CD4-positive, alpha-beta T cell (primary cell): Measurements from ENCODE around the gene ERF. TPM values are rescaled to one million over a fixed set of nuclear protein-coding genes. Genes with fewer than 3 reads are reported as not detected.

Source experiments
- ATAC-seq: fragments of 200-7000 bp; cut with Tn5 transposase; one replicate; pipeline ENCODE4 v1.10.0; 2022; ENCODE audit warnings: mild to moderate bottlenecking; ENCODE audit not compliant: poor library complexity
- CTCF ChIA-PET: fragments of 350-600 bp; sonication (Branson Sonifier 250); formaldehyde crosslinking; loops from one replicate; lab custom pipeline; 2021; ENCODE audit warnings: antibody characterized with exemption, inconsistent platforms; lab: Charles Lee
- POLR2A ChIA-PET: fragments of 350-600 bp; sonication (Branson Sonifier 250); formaldehyde crosslinking; loops from one replicate; lab custom pipeline; 2021; ENCODE audit warnings: antibody characterized with exemption, inconsistent platforms; lab: Charles Lee
- DNase-seq, 14 experiments: peaks; one replicate each; pipeline ENCODE4 v3.0.0-alpha.2; 2013 to 2020; ENCODE audit warnings: mixed read lengths in 2 of 14
- H3K27ac ChIP-seq, 2 donors: one replicate each; pipeline versions ENCODE4 v1.5.1 to v1.7.0; 2013; ENCODE audit warnings: low read length in 2 of 2, low read depth in 1 of 2, mild to moderate bottlenecking in 1 of 2
- H3K27me3 ChIP-seq, 2 experiments: 1 replicate in 1 of 2; 2 replicates in 1 of 2; pipeline versions ENCODE4 v1.6.1 to v1.7.0; 2013; ENCODE audit warnings: low read length in 2 of 2, control low read depth in 1 of 2, mild to moderate bottlenecking in 1 of 2, moderate library complexity in 1 of 2; ENCODE audit not compliant: insufficient read depth in 2 of 2, control insufficient read depth in 1 of 2
- H3K36me3 ChIP-seq: one replicate; pipeline ENCODE4 v1.6.1; 2013; ENCODE audit warnings: low read length, control low read depth; ENCODE audit not compliant: insufficient read depth
- H3K4me1 ChIP-seq: one replicate; pipeline ENCODE4 v1.6.1; 2013; ENCODE audit warnings: low read length, control low read depth; ENCODE audit not compliant: insufficient read depth
- H3K4me3 ChIP-seq: one replicate; pipeline ENCODE4 v1.5.1; 2013; ENCODE audit warnings: mild to moderate bottlenecking, low read length, moderate library complexity
- H3K9me3 ChIP-seq, 2 experiments: 1 replicate in 1 of 2; 2 replicates in 1 of 2; pipeline versions ENCODE4 v1.6.1 to v1.7.0; 2013; ENCODE audit warnings: low read length in 2 of 2, mild to moderate bottlenecking in 2 of 2, control low read depth in 1 of 2, moderate library complexity in 1 of 2; ENCODE audit not compliant: control insufficient read depth in 1 of 2, insufficient read depth in 1 of 2
- H3K27ac Mint-ChIP-seq: one replicate; pipeline ENCODE4 v1.8.0; 2020; ENCODE audit warnings: mixed read lengths
- H3K27me3 Mint-ChIP-seq: one replicate; pipeline ENCODE4 v1.8.0; 2021; ENCODE audit warnings: mixed read lengths
- H3K36me3 Mint-ChIP-seq: one replicate; pipeline ENCODE4 v1.8.0; 2021; ENCODE audit warnings: low read depth, mixed read lengths
- H3K4me1 Mint-ChIP-seq: one replicate; pipeline ENCODE4 v1.8.0; 2021; ENCODE audit warnings: low read depth, mixed read lengths
- H3K4me3 Mint-ChIP-seq: one replicate; pipeline ENCODE4 v1.8.0; 2020; ENCODE audit warnings: mild to moderate bottlenecking, mixed read lengths
- H3K9me3 Mint-ChIP-seq: one replicate; pipeline ENCODE4 v1.8.0; 2020; ENCODE audit warnings: mixed read lengths
- CTCF ChIP-seq: fragments of 200-600 bp; IDR thresholded peaks from one replicate; pipeline ENCODE4 v1.8.0; 2022; ENCODE audit warnings: antibody characterized with exemption, mild to moderate bottlenecking
- intact Hi-C, 2 experiments: fragments of 100-400 bp; cut with DNase I in 1 of 2; cut with micrococcal nuclease in 1 of 2; formaldehyde crosslinking; loops; one replicate each; pipeline versions ENCODE4 v1.15.1 to v1.9.0; 2023 to 2025; cut with DNase I, micrococcal nuclease
- total RNA-seq, 174 experiments: library from RNA in 2 of 174; stranded (reverse) in 2 of 174; gene quantifications; one replicate each; pipeline ENCODE4 v1.2.3 and lab custom pipeline; 2021 to 2026

Gene ERF
- total RNA-seq, 2 experiments from 2014 or later: 105 to 113 TPM

- H3K36me3 Mint-ChIP-seq: peaks cover 16% of the 10 kb centered on the region
- ChIA-PET CTCF (interaction anchor here (1.1 to 2.0 kb wide), 2 partner anchors 8 to 27 kb away, joined by 3 to 7 read pairs; no protein-coding TSS in a partner anchor), POLR2A (interaction anchor here (0.6 to 1.1 kb wide), 4 partner anchors 8 to 177 kb away, joined by 3 to 5 read pairs (median 4); partner anchors contain the start of gene ZNF574)
- Histone ChIP-seq H3K4me1 (peaks cover 43% of the 10 kb centered on the region), H3K9me3 (no peaks in the 10 kb centered on the region), H3K4me3 (peak overlapping the region; percentile 100), H3K27me3 (no peaks in the 10 kb centered on the region), H3K27ac (peak overlapping the region; percentile 57 to 64), H3K36me3 (peaks cover 18% of the 10 kb centered on the region)
- intact Hi-C loops: no loop called here
- DNase-seq: peak in 2 of 14 experiments; percentile 53 to 60
- H3K27ac Mint-ChIP-seq: peak overlapping the region; percentile 93
- peaks cover 33% of the 10 kb centered on the region for H3K4me1 Mint-ChIP-seq
- no peak for TF ChIP-seq CTCF
- H3K27me3 Mint-ChIP-seq: no peaks in the 10 kb centered on the region
- ATAC-seq: no peak
- H3K9me3 Mint-ChIP-seq: no peaks in the 10 kb centered on the region
- peak overlapping the region; percentile 99 for H3K4me3 Mint-ChIP-seq
These were observed 2.3 kb downstream of the ERF start for GRCh38 chr19:42252365-42253244.

DNA sequence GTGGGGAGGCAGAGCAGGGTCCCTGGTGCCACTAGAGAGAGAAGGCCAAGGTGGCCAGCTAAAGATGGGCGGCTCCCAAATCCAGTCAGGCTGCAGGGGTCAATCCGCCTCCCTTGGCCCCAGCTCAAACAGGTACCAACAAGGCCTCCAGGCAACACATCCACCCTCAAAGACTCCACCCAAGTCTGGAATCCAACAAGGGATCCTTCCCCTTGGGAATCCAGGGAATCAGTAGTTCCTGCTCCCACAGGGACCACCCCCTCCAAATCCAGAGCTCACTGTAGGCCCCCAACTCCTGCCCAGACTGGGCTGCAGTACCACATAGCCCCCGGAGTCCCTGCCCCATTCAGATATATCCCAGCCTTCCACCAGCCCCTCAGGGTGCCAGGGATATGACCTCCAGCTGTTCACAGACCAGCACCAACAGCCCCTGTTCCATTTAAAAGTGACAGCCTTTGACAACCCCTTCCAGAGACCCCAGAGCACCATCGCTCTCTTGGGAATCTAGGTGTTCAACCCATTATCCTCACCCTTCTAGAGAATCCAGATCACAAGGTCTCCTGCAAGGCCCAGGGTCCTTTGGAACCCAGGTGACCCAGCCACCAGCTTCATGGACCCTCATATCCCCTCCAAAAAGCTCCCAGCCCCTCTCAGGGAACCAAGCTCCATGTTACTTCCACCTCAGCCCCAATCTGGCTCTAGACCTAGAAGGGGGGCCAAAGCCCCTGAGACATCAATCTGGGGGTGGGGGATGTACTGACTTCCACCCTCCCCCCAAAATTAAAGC, 3.2 kb downstream of the ERF start:
- CTCF ChIA-PET: interaction anchor here (2.0 kb wide), 1 partner anchor 28 kb away, joined by 7 read pairs; no protein-coding TSS in a partner anchor
- H3K27me3 Mint-ChIP-seq: no peaks in the 10 kb centered on the region
- ATAC-seq (no peak), DNase-seq (peak in 1 of 14 experiments; percentile 18)
- Histone ChIP-seq H3K36me3 (peaks cover 18% of the 10 kb centered on the region), H3K4me1 (peaks cover 43% of the 10 kb centered on the region), H3K4me3 (no peak overlapping the region), H3K27me3 (no peaks in the 10 kb centered on the region), H3K27ac (no peak overlapping the region), H3K9me3 (no peaks in the 10 kb centered on the region)
- H3K4me1 Mint-ChIP-seq: peaks cover 33% of the 10 kb centered on the region
- no peak for TF ChIP-seq CTCF
- peaks cover 16% of the 10 kb centered on the region for H3K36me3 Mint-ChIP-seq
- no peaks in the 10 kb centered on the region for H3K9me3 Mint-ChIP-seq
- peak overlapping the region; percentile 99 for H3K4me3 Mint-ChIP-seq
- POLR2A ChIA-PET: interaction anchor here (0.6 to 1.5 kb wide), 8 partner anchors 9 to 119 kb away, joined by 3 to 6 read pairs (median 4); partner anchors contain the start of gene POU2F2
- intact Hi-C loops: no loop called here
- peak overlapping the region; percentile 93 for H3K27ac Mint-ChIP-seq
